A673 (cell line): Measurements from ENCODE around the gene FCHSD2.
A peak's percentile ranks its signal among the peaks of the same experiment; 100 is the strongest.

Experiments
- CTCF ChIP-seq: fragments of 300-800, 200-600 bp; sonication (generic); conservative IDR thresholded peaks from 2 replicates; pipeline ENCODE4 v1.5.1; 2017; ENCODE audit warnings: low read depth, mild to moderate bottlenecking, antibody characterized with exemption, low read length, moderate library complexity, mixed read lengths
- EZH2 ChIP-seq: fragments of 200-600 bp; sonication (generic); IDR thresholded peaks from 2 replicates; pipeline ENCODE4 v1.6.1; 2017; ENCODE audit warnings: borderline replicate concordance, low read depth, mild to moderate bottlenecking, mixed read lengths, antibody characterized with exemption, low read length; ENCODE audit not compliant: poor library complexity, severe bottlenecking

- peak; percentile 96 for TF ChIP-seq CTCF
- no peak for TF ChIP-seq EZH2
Measured at GRCh38 chr11:73184953-73185671, 43.0 kb upstream of the FCHSD2 start.
